ENCODE data around the gene FOXF1. TPM values are rescaled to one million over a fixed set of nuclear protein-coding genes. Genes with fewer than 3 reads are reported as not detected.

Gene FOXF1
- total and polyA plus RNA-seq, 2 donors (not counting 1 experiment from before 2014, with no cell fraction given): 14.0 to 31.5 TPM

DNA sequence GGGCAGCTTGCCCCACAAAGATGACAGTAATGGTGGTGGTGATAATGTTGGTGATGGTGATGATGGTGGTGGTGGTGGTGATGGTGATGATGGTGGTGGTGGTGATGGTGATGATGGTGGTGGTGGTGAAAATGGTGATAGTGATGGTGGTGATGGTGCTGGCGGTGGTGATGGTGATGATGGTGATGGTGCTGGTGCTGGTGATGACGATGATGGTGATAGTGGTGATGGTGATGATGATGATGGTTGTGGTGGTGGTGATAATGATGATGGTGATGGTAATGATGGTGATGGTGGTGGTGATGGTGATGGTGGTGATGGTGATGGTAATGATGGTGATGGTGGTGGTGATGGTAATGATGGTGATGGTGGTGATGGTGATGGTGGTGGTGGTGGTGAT, 46.3 kb upstream of the FOXF1 start:
- no peaks in the 10 kb centered on the region for H3K36me3 ChIP-seq (ENCODE audit: control insufficient read depth, insufficient read depth, low read length)
- H3K4me3 ChIP-seq (replicated peaks in 1 of 4; ENCODE audit: control extremely low read depth in 1 of 4, insufficient read depth in 1 of 4, low read depth in 3 of 4, low read length in 4 of 4): no peak overlapping the region
- H3K9me3 ChIP-seq (ENCODE audit: control insufficient read depth, insufficient read depth, low read depth, low read length): no peaks in the 10 kb centered on the region
- H3K4me2 ChIP-seq (ENCODE audit: extremely low read depth, insufficient read depth, low read length): no peak overlapping the region
- TF ChIP-seq EZH2 (IDR thresholded peaks at IDR 0.05; ENCODE audit: low read length, missing control alignments): no peak
- TF ChIP-seq, protein P1, sequence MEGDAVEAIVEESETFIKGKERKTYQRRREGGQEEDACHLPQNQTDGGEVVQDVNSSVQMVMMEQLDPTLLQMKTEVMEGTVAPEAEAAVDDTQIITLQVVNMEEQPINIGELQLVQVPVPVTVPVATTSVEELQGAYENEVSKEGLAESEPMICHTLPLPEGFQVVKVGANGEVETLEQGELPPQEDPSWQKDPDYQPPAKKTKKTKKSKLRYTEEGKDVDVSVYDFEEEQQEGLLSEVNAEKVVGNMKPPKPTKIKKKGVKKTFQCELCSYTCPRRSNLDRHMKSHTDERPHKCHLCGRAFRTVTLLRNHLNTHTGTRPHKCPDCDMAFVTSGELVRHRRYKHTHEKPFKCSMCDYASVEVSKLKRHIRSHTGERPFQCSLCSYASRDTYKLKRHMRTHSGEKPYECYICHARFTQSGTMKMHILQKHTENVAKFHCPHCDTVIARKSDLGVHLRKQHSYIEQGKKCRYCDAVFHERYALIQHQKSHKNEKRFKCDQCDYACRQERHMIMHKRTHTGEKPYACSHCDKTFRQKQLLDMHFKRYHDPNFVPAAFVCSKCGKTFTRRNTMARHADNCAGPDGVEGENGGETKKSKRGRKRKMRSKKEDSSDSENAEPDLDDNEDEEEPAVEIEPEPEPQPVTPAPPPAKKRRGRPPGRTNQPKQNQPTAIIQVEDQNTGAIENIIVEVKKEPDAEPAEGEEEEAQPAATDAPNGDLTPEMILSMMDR (conservative IDR thresholded peaks at IDR 0.05 in 1 of 2, IDR thresholded peaks at IDR 0.05 in 1 of 2; ENCODE audit: low read depth in 1 of 2, low read length in 2 of 2): no peak
- no peaks in the 10 kb centered on the region for H4K20me1 ChIP-seq (ENCODE audit: control insufficient read depth, extremely low read depth, insufficient read depth, low read length)
- no peak overlapping the region for H3K9ac ChIP-seq (ENCODE audit: insufficient read depth, low read length)
- H3K27me3 ChIP-seq (ENCODE audit: control insufficient read depth, insufficient read depth, low read length): no peaks in the 10 kb centered on the region
- H3K27ac ChIP-seq (ENCODE audit: insufficient read depth, low read length): no peak overlapping the region
- DNase-seq (ENCODE audit: low read depth in 2 of 2): no peak
- H3K79me2 ChIP-seq (ENCODE audit: control insufficient read depth, insufficient read depth, low read length): no peaks in the 10 kb centered on the region
- peaks cover 5% of the 10 kb centered on the region for H3K4me1 ChIP-seq (ENCODE audit: control insufficient read depth, extremely low read depth, insufficient read depth, low read length)
- no peak overlapping the region for H2AFZ ChIP-seq (ENCODE audit: low read length)

DNA sequence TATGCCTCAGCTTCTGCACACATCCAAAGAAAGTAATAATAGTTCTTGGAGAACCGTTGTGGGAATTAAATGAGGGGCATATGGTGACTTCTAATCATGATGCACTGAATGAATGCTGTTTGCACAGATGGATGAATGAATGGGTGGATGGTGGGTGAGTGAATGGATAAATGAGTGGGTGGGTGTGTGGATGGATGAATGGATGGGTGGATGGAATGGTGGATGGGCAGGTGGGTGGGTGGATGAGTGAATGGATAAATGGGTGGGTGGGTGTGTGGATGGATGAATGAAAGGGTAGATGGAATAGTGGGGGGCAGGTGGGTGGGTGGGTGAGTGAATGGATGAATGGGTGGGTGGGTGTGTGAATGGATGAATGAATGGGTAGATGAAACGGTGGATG, 44.9 kb upstream of the FOXF1 start:
- Histone ChIP-seq H3K27ac (ENCODE audit: insufficient read depth, low read length) (no peak overlapping the region), H3K27me3 (ENCODE audit: control insufficient read depth, insufficient read depth, low read length) (no peaks in the 10 kb centered on the region)

DNA sequence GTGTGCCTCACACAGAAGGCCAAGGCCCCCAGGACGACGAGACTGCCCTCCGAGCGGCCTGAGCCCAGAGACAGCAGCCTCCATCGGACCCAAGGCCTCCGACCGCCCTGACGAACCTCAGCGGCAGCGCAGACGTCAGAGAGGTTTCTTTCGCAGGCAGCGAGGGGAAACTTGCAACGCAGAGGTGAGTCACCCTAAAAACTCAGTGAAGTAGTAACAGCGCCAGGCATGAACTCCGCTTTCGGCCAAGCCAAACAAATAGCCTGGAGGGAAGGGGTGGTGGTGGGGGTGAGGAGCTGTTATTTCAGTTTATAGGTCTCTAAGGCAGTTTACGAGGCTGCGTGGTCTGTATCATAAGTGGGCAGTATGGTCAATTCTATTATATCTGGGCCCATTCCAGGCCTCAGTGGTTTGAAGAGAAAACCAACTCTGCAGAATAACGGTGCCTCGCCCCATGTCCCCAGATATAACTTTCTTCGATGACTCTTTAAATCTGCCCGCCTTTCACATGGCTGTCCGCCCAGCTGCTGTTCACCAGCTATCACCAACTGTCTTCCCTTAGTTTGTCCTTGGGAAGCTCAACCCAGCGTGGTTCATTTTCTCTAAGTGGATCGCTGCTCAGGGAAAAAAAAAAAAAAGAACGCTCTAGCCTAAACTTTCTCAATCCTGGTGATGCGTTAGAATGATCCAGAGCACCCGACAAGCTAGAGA, 43.5 kb upstream of the FOXF1 start:
- no peak overlapping the region for H3K27ac ChIP-seq (ENCODE audit: insufficient read depth, low read length)

More for the DNA sequence above, 44.9 kb upstream of the FOXF1 start:
- no peaks in the 10 kb centered on the region for H3K9me3 ChIP-seq (ENCODE audit: control insufficient read depth, insufficient read depth, low read depth, low read length)
- H3K36me3 ChIP-seq (ENCODE audit: control insufficient read depth, insufficient read depth, low read length): no peaks in the 10 kb centered on the region
- H3K79me2 ChIP-seq (ENCODE audit: control insufficient read depth, insufficient read depth, low read length): no peaks in the 10 kb centered on the region
- no peak for DNase-seq (ENCODE audit: low read depth in 2 of 2)
- no peak overlapping the region for H2AFZ ChIP-seq (ENCODE audit: low read length)
- no peak overlapping the region for H3K4me2 ChIP-seq (ENCODE audit: extremely low read depth, insufficient read depth, low read length)
- TF ChIP-seq, protein P1 (conservative IDR thresholded peaks at IDR 0.05 in 1 of 2, IDR thresholded peaks at IDR 0.05 in 1 of 2; ENCODE audit: low read depth in 1 of 2, low read length in 2 of 2): no peak
- no peak for TF ChIP-seq EZH2 (IDR thresholded peaks at IDR 0.05; ENCODE audit: low read length, missing control alignments)
- H3K4me1 ChIP-seq (ENCODE audit: control insufficient read depth, extremely low read depth, insufficient read depth, low read length): no peaks in the 10 kb centered on the region
- no peak overlapping the region for H3K4me3 ChIP-seq (replicated peaks in 1 of 4; ENCODE audit: control extremely low read depth in 1 of 4, insufficient read depth in 1 of 4, low read depth in 3 of 4, low read length in 4 of 4)
- H4K20me1 ChIP-seq (ENCODE audit: control insufficient read depth, extremely low read depth, insufficient read depth, low read length): no peaks in the 10 kb centered on the region
- no peak overlapping the region for H3K9ac ChIP-seq (ENCODE audit: insufficient read depth, low read length)

More for the DNA sequence above, 43.5 kb upstream of the FOXF1 start:
- H3K36me3 ChIP-seq (ENCODE audit: control insufficient read depth, insufficient read depth, low read length): no peaks in the 10 kb centered on the region
- H3K27me3 ChIP-seq (ENCODE audit: control insufficient read depth, insufficient read depth, low read length): no peaks in the 10 kb centered on the region
- no peak overlapping the region for H2AFZ ChIP-seq (ENCODE audit: low read length)
- no peak overlapping the region for H3K4me3 ChIP-seq (replicated peaks in 1 of 4; ENCODE audit: control extremely low read depth in 1 of 4, insufficient read depth in 1 of 4, low read depth in 3 of 4, low read length in 4 of 4)
- no peaks in the 10 kb centered on the region for H3K79me2 ChIP-seq (ENCODE audit: control insufficient read depth, insufficient read depth, low read length)
- peak; percentile 94 to 96 for DNase-seq (ENCODE audit: low read depth in 2 of 2)
- H3K9ac ChIP-seq (ENCODE audit: insufficient read depth, low read length): no peak overlapping the region
- TF ChIP-seq, protein P1 (conservative IDR thresholded peaks at IDR 0.05 in 1 of 2, IDR thresholded peaks at IDR 0.05 in 1 of 2; ENCODE audit: low read depth in 1 of 2, low read length in 2 of 2): no peak
- TF ChIP-seq EZH2 (IDR thresholded peaks at IDR 0.05; ENCODE audit: low read length, missing control alignments): no peak
- H4K20me1 ChIP-seq (ENCODE audit: control insufficient read depth, extremely low read depth, insufficient read depth, low read length): no peaks in the 10 kb centered on the region
- no peak overlapping the region for H3K4me2 ChIP-seq (ENCODE audit: extremely low read depth, insufficient read depth, low read length)
- no peaks in the 10 kb centered on the region for H3K4me1 ChIP-seq (ENCODE audit: control insufficient read depth, extremely low read depth, insufficient read depth, low read length)
- H3K9me3 ChIP-seq (ENCODE audit: control insufficient read depth, insufficient read depth, low read depth, low read length): no peaks in the 10 kb centered on the region
